Measurements from ENCODE around the gene RMND5A.
"Not testable (repeated sequence)": the region's sequence is repeated elsewhere in the genome, so short reads cannot be mapped to it uniquely, and the experiment has no call there.

RMND5A gene

GRCh38 chr2:86714579-86715173, 5.4 kb upstream of the RMND5A start:
- not testable (repeated sequence) for DNase-seq (ENCODE audit: low read depth in 3 of 3)

DNA sequence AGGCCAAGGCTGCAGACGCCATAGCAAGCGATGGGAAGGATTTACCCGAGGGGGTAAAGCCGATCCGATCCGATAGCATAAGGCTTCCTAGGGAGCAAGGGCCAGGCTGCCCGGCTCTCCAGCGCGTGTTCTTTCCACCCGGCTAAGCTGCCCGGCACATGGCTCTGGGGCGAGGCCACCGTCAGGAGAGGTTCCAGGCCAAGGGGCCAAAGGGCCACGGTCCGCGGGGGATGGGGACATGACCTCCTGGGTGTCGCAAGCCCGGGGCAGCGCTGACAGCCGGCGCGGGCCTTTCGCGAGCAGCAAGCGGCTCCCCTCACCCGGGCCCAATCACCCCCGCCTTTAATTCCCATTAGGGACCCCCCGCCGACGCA, 841 bp upstream of the RMND5A start:
- not testable (repeated sequence) for DNase-seq (ENCODE audit: low read depth in 3 of 3)

DNA sequence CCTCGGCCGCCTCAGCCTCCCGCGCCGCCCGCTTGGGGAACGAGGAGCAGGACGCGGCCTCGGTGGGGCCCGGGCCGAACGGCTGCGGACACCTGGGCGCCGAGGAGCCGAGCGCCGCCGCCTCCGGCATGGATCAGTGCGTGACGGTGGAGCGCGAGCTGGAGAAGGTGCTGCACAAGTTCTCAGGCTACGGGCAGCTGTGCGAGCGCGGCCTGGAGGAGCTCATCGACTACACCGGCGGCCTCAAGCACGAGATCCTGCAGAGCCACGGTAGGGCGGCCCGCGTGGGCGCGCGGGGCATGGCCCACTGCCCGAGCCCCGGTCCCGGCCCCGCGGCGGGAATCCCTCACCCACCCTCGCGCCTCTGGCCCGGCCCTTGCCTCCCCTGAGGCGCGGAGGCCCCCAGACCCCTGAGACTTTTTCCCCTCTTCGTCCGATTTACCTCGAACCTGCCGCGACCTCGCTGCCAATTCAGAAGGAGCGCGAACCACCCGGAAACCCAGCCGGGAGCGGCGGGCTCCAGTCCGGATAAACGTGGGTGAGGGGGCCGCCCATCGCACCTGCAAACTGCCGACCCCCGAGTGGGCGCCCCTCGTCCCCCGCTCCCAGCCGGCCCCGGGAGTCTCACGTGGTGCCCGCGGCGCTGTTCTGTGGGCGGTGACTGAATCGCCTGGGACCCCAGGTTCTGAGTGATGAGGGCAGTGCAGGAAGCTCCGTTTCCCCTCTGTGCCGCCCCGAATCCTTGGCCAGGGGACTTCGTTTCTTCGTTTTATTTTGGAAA, 639 bp downstream of the RMND5A start:
- peak; percentile 29 to 42 (median 32) for DNase-seq (ENCODE audit: low read depth in 3 of 3)

DNA sequence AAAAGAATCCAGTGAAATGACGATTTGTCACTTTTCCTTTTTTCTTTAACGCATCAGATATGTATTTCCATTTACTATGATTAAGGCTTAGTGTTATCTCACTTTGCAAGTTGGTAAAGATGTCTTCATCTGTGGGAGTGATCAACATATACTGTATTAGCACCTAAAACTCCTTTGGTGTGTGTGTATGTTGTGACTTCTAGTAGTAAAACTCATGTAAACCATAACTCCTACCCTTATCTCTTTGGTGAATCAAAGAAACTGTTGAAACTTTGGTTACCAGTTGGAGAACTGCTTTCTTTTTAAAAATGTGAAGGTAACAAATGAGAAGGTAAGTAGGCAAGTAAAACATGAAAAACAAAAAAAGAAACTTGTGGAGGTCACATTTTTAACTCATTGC, 5.6 kb downstream of the RMND5A start:
- DNase-seq (ENCODE audit: low read depth in 3 of 3): not testable (repeated sequence)

- DNase-seq (ENCODE audit: low read depth in 3 of 3): not testable (repeated sequence)
These were observed 12.0 kb downstream of the RMND5A start for GRCh38 chr2:86732040-86732525.

DNA sequence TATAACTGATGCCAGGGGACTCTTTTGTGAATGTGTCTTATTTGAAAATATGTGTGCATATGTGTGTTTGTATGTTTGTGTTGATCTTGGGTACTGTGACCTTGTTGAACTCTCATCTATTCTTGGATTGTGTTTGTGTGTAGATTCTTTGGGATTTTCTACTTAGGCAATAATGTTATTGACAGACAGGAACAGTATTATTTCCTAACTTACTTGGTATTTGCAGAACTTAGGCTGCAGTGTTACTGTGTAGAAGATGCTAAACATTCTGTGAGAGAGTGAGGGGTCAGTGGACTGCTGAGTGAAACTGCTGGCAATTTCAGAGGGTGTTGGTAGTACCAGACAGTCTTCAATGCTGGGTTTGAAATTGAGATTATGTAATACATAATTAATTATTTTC, 12.7 kb downstream of the RMND5A start:
- not testable (repeated sequence) for DNase-seq (ENCODE audit: low read depth in 3 of 3)

DNA sequence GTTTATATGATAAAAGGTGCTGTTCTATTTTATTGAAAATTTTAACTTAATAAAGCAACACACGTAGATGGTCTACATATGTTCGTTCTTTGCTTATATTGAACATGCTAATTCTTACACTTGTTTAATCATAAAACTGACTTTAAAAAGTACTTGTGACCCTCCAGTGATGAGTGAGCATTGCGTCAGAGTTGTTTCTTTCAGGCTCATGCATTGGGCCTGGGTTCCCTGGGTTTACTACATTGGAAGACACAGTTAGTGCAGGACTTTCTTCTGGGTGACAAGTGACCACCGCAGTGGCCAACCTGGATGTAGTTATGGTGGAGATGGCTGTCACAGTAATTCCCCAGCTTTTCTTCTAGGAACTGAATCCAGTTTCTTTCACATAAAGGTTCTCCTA, 13.4 kb downstream of the RMND5A start:
- not testable (repeated sequence) for DNase-seq (ENCODE audit: low read depth in 3 of 3)

DNA sequence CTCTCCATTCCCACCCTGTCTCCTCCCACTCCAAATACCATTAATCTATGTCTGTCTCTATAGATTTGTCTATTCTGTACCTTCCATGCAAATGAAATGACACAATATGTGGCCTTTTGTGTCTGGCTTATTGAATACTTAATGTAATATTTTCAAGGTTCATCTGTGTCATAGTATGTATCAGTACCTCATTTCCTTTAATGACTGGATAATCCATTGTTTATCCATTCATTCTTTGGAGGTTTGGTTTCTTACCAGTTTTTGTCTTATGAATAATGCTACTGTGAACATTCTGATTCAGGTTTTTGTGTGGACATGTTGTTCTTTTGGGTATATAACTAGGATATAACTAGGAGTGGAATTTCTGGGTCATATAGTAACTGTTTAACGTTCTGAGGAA, 14.8 kb downstream of the RMND5A start:
- DNase-seq (ENCODE audit: low read depth in 3 of 3): not testable (repeated sequence)

- not testable (repeated sequence) for DNase-seq (ENCODE audit: low read depth in 3 of 3)
These were observed 19.4 kb downstream of the RMND5A start for GRCh38 chr2:86739485-86739884.

GRCh38 chr2:86739889-86740288, 19.8 kb downstream of the RMND5A start:
- DNase-seq (ENCODE audit: low read depth in 3 of 3): not testable (repeated sequence)

- not testable (repeated sequence) for DNase-seq (ENCODE audit: low read depth in 3 of 3)
These were observed 21.9 kb downstream of the RMND5A start for GRCh38 chr2:86741889-86742498.

- DNase-seq (ENCODE audit: low read depth in 3 of 3): no peak
These were observed 24.1 kb downstream of the RMND5A start for GRCh38 chr2:86744152-86744551.

DNA sequence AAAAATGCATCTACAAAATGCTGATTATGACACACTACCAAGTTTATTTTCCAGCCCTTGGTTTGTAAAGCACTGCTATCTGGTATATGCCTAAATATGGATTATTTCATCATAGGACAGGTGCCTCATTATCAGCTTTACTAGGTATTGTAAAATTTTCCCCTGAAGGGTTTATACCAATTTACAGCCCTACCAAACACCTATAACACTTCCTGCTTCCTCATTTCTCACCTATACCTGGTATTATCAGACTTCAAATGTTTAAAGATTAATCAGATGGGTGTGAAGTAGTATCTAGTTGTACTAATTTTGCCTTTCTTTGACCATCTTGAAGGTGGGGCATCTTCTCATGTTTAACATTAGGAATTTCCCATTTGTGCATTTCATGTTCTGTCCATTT, 26.8 kb downstream of the RMND5A start:
- DNase-seq (ENCODE audit: low read depth in 3 of 3): no peak

GRCh38 chr2:86747711-86748639, 27.9 kb downstream of the RMND5A start:
- DNase-seq (ENCODE audit: low read depth in 3 of 3): no peak

- no peak for DNase-seq (ENCODE audit: low read depth in 3 of 3)
These were observed 30.2 kb downstream of the RMND5A start for GRCh38 chr2:86750240-86750839.

- no peak for DNase-seq (ENCODE audit: low read depth in 3 of 3)
These were observed 31.7 kb downstream of the RMND5A start for GRCh38 chr2:86751778-86752177.

DNA sequence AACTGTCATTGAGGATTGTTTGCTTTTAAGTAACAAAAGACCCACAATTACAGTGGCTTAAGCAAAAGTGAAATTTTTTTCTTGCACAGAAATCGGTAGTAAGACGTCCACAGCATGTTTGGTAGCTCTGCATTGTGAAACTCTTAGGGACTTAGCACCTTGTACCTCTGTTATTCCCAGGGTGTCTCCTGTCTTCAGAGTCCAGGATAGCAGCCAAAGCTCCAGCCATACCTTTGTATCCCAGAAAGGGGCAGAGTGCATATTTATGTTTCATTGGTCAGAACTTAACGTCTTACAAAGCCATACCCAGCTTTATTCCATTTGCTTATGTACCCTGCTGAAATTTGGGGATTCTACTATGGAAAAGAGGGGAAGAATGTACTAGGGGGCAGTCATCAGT, 32.8 kb downstream of the RMND5A start:
- no peak for DNase-seq (ENCODE audit: low read depth in 3 of 3)

GRCh38 chr2:86753606-86754005, 33.5 kb downstream of the RMND5A start:
- DNase-seq (ENCODE audit: low read depth in 3 of 3): no peak

GRCh38 chr2:86758405-86758804, 38.3 kb downstream of the RMND5A start:
- DNase-seq (ENCODE audit: low read depth in 3 of 3): no peak

DNA sequence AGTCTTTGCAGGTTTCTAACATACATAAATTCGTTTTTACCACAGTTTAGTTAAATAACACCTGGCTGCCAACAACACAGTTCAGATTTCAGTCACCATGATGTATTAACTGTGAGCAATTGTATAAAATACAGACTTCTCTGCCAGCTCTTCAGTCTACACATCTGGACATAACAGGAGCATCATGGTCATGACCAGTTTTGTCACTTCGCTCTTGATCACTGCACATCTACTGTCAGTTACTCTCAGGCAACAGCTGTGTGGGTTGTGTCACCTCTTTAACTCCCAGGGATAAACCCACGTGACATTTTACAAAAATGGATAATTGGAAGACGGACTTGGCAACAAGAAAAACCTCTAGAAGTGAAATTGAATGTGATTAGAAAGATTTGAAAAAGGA, 40.3 kb downstream of the RMND5A start:
- DNase-seq (ENCODE audit: low read depth in 3 of 3): no peak

DNA sequence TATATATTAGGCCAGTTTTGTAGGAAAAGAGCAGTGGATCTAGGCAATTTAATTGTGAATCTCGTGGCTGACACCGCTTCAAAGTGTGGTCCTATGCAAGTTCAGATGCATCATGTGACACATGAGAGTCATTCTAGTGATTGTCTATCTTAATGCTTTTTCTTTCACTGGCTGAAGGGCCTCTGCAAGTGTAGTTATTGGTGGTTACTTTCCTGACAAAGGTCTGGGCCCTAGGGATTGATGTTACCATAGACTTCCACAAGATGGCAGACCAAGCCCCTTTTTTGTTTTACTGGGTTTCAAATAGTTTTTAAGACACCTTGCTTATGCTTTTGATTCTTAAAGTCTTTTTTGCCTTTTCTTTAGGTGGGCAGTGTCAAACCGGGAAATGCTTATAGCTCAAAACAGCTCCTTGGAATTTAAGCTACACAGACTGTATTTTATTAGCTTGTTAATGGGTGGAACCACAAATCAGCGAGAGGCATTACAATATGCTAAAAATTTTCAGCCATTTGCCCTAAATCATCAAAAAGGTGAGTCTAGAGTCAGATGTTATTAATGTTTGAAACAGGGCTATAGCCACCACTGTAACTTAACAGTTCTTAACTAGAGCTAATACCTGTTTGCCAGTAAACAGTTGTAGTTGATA, 44.7 kb downstream of the RMND5A start:
- DNase-seq (ENCODE audit: low read depth in 3 of 3): no peak
